ENCODE data around the gene LRRC73. TPM values are rescaled to one million over a fixed set of nuclear protein-coding genes. Genes with fewer than 3 reads are reported as not detected.

Gene LRRC73
- total RNA-seq, 1 donor from 2014 or later, result 1.6 TPM

DNA sequence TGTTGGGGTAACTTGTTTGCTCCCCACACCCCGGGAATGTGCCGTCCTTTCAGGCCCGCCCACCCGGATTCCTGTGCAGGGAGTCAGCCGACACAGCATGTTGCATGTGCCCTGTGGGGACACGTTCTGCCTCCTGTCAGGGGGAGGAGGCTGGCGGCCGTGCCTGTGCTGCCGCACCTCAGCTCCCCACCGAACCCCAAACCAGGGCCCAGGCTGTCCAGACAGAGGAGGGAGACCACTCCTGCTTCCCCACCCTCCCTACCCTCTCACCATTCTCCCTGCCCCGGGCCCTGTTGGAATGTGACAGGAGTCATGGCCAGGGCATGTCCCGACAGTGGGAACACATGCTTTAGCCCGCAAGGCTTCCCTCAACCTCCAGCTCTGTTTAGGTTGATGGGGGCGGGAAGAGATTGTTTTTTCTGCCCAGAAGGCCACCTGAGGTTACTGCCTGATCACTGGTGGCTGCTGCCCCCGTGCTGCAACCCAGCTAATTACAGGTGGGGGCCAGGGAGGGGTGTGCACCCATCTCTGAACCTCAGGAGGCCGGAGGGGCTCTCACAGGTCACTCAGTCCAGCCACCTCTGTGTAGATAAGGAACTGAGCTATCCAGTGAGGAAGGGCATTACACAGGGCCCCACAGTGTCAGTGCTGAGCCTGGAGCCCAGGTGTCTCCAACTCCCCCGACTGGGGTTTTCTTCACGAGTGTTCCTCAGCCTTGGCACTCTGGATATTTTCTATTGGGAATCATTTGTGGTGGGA is 13.6 kb downstream of the LRRC73 start:
- ATAC-seq (no peak), DNase-seq (ENCODE audit: missing footprints) (no peak)
- intact Hi-C loops (cut with DNase I), result loop anchor here (2.0 kb wide), 1 partner anchor 42 kb away; the partner anchor contains the start of gene DLK2

DNA sequence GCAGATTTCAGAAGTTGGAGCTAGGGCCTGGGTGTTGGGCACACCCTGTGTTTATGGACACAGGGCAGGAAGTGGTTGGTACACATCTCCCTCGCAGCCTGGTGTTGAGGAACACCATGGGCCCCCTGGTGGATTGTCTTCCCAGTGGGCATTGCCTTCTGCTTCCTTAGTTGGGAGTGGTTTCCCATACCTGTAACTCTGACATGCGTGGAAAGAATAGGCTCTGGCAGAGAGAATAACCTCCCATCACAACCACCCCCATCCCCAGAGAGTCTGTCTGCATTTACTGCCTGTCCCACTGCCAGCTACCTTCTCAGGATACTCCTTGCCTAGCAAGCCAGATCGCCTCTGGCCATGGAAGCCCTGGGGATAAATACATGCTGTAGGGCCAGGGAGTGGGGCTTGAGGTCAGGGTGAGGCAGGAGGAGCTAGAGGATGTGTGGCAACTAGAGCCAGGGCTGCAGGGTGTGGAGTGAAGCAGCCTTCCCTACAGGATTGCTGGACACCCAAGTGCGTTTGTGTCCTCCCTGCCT is 14.7 kb downstream of the LRRC73 start:
- no peak for ATAC-seq
- no peak for DNase-seq (ENCODE audit: missing footprints)
- intact Hi-C loops (cut with DNase I), result loop anchor here (2.0 kb wide), 1 partner anchor 25 kb away; no protein-coding TSS in a partner anchor

DNA sequence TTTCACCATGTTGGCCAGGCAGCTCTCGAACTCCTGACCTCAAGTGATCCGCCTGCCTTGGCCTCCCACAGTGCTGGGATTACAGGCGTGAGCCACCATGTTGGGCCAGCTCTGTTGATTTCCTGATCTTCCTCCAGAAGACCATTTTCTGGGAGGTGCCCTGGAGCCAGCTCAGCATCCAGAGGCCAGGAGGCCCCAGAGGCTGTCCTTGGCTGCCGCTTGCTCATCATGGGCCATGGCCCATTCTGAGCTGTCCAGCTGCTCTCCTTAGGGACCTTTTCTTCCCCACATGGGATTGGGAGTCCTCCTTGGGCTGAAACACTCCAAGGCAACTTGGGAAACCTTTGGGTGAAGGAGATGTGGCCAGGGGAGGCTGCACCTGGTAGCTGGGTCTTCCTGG is 15.4 kb downstream of the LRRC73 start:
- ATAC-seq (no peak), DNase-seq (ENCODE audit: missing footprints) (no peak)
- intact Hi-C loops (cut with DNase I), result loop anchor here (2.0 kb wide), 1 partner anchor 24 kb away; no protein-coding TSS in a partner anchor

DNA sequence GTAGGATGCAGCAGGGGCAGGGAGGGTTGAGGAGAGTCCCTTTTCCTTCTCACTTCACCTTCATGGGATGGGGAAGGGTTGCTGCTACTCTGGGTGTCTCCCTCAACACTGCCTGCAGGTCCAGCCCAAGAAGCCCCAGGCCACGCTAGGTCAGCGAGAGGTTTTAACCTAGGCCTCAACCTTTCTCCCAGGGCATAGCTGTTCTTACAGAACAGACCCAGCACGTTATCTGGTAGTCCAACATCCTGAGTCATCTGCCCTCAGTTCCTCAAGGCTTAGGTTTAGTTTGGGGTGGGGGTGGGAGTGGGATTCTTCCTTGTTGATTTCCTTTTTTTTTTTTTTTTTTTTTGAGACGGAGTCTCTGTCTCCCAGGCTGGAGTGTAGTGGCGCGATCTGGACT is 15.8 kb downstream of the LRRC73 start:
- intact Hi-C loops (cut with DNase I), result loop anchor here (2.0 kb wide), 1 partner anchor 24 kb away; no protein-coding TSS in a partner anchor
- no peak for ATAC-seq
- no peak for DNase-seq (ENCODE audit: missing footprints)

DNA sequence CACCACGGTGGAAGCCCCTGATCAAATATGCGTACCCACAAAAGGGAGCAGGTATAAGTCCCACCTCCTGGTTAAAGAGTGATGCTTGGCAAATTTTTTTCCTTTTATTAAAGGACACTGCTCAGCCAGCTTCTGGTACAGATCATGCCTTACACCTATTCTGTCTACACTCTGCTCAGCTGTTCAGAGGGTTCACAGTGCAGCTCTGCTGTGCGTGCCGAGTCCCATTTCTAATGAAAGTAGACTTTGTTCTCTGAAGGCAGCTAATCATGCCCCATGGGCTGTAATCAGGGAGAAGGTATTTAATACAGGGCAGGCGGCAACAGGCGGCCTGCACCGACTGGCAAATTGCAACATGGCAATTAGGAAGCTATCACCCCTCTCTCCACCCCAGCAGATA is 16.3 kb downstream of the LRRC73 start:
- intact Hi-C loops (cut with DNase I), result loop anchor here (2.0 kb wide), 1 partner anchor 23 kb away; no protein-coding TSS in a partner anchor
- DNase-seq (ENCODE audit: missing footprints) (no peak), ATAC-seq (no peak)

DNA sequence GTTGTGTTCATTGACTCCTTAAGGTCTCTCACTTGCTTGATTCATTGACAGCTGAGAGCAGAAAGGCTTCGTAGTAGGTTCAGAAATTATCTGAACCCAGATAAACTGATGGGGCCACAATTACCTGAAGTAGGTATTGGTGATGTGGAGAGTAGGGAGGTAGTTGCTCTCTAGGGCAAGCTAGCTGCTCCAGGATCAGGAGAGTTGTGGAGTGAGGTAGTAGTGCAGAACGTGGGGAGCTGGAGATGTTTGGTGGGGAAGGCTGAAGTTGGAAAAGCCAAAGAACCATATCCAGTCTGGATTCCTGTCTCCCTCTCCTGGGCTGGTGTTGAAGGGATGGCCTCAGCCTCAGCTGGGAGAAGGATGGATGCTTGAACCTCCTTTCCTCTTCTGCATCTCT is 16.9 kb downstream of the LRRC73 start:
- ATAC-seq, result no peak
- intact Hi-C loops (cut with DNase I), result no loop called here
- DNase-seq (ENCODE audit: missing footprints), result no peak

DNA sequence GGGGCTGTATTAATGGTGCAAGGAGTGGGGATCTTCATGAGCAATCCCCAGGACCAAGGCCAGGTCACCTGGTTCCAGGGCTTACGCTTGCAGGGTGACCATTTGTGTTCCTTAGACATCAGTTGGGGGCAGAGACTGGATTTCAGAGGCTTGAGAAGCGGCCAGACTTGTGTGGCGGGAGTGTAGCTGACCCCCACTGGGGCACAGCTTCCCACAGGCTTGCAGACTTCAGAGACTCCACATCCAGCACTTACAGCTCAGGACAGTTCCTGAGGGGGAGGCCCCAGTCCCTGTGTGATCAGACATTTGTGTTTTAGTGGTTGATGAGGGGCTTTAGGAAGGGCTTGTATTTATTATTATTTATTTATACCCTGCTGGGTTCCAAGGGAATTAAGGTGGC is 17.5 kb downstream of the LRRC73 start:
- intact Hi-C loops (cut with DNase I), result no loop called here
- DNase-seq (ENCODE audit: missing footprints) (no peak), ATAC-seq (peak; percentile 18)

DNA sequence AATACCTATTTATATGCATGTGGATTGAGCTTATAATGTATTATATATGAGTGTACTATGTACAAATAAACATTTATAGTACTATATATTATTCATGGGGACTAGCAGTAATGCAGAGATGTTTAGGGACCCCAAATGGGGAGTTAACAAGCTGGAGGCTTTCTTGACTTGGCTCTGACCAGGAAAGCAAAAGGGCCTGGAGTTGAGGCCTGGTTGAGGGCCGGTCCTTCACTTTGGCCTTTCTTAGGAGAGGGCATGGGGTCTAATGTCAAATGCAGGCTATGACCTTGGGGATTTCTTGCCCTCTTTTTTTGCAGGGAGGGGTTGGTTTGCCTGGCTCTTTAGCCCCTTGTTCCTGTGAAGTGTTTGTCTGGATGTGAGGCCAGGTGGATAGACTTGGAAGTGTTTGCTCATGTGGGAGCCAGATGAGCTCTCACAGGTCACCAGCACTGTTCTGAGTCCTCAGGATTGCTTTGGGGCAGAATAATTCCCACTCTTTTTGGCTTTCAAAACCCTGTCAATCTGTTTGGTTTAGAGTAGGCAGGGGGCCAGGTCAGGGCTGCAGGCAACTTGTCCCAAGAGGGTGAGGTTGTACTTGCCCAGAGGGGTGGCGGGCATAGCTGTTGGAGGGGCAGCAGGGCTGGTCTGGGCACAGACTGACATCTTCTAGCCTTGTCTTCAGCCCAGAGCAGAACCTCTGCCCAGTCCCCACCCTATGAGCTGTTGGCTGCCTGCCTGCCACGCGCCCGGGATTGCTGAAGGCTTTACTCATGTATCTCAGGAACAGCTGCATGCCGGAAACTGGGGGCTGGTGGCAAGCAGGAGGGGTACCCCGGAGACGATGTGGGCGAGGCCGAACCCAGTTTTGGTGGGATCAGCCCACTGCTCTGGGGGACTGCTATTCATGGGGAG is 18.1 kb downstream of the LRRC73 start:
- DNase-seq (ENCODE audit: missing footprints), result peak; percentile 89
- ATAC-seq, result peak; percentile 81
- intact Hi-C loops (cut with DNase I), result no loop called here

DNA sequence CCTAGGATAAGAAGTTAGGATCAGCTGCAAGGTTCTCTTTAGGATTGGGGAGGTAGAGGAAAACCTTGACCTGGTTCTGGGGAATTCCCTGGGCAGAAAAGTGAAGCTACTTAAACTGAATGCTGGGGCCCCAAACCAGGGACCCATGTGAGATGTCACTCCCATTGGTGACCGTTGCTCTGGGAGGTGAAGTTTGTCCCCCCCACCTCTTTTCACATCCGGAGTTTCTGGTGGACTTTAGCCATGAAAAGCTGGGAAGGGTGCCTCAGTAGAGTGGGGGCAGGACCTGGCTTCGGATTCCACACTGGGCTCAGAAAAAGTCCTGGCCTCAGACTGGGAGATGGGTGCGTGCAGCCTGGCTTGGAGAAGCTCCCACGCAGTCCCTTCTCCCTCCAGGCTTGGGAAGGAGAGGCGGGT is 19.6 kb downstream of the LRRC73 start:
- DNase-seq (ENCODE audit: missing footprints), result no peak
- intact Hi-C loops (cut with DNase I), result no loop called here
- ATAC-seq, result no peak

DNA sequence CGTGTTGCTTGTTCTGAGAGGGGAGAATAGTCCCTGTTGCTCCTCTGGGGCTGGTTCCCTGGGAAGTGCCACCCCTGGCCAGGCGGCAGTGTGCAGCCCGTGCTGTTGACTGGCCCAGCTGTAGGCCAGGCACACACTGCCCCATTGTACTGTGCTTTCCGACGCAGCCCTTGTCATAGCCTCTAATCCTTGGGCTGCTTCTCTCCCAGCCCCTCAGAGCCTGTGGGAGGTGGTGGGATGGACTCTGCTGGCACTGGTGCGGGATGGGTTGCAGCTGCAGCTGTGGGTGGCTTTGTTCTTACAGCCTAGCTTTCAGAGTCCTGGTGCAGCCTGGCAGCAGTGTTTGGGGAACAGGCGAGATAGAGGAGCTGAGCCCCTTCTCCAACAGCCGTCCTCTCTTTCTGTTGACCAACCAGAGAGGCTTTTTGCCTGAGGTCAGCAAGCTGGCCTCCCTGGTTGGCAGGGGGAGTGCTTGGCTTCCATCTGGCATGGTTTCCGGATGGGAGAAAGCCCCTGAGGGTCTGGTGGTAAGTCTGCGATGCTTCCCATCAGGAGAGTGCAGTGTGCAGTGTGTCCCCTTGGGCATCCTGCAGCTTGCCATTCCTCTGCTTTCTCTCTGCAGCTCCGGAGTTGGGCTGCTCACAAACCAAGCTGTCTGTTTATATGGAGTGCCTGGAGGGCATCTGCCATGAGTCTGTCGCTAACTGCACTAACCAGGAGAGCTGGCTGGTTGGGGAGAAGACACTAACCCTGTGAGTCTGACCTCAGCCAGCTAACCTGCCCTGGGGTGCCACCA is 20.7 kb downstream of the LRRC73 start:
- DNase-seq (ENCODE audit: missing footprints) (no peak), ATAC-seq (peak; percentile 22)
- intact Hi-C loops (cut with DNase I), result no loop called here

DNA sequence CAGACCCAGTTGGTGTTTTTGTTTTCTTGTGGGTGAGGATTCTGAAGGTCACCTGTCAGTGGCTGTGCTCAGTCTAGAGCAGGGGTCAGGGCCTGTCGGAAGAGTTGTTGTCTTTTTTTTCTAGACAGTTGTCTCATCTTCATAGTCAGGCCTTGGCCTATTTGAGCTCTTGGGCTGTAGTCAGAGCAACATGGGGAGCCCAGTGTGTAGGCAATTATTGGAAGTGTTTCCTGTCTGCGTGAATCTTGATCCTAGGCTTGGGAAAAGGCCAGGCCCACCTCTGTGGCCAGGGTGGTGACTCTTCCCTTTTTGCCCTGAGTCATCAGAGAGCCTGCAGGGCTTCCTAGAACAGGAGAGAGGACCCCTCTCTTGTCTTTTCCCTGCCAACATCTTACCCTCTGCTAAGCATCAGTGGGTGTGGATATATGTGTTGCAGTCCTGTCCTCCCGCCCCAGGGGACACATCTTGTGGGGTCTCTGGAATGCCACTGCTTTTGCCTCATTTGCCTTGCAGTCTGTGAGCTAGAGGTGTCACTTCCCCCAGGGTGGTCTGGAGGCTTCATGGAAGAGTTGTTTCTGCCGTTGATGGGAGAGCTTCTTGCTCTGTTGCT is 21.4 kb downstream of the LRRC73 start:
- intact Hi-C loops (cut with DNase I), result no loop called here
- no peak for ATAC-seq
- DNase-seq (ENCODE audit: missing footprints), result no peak

DNA sequence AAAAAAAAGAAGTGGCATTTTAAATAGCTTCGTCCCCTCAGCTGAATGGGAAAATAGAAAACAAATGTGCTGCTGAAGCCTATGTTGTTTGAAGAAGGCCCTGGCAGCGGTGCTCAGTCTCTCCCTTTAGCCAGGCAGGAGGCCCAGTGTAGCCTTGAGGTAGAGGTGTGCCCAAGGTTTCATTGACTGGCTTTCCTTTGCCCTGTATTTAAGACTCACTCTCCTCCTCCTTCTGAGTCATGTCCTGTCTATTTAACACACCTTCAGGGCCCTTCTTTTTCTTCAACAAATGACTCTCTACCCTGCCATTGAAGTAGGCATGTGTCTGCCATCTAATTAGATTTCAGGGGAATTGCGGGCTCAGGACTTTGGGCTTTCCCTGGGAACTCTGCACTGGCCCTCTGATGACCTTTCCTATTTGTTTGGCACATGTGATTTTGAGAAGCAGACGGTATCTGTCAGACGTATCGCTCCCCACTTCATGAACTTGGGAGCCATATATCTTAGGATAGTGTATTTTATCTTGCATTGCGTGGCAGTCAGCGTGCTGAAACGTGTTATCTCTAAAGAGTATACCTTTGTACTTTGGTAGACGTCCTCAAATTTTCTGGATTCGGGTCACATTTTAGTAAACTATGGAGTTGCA is 28.4 kb downstream of the LRRC73 start:
- no peak for DNase-seq (ENCODE audit: missing footprints)
- intact Hi-C loops (cut with DNase I), result no loop called here
- no peak for ATAC-seq

DNA sequence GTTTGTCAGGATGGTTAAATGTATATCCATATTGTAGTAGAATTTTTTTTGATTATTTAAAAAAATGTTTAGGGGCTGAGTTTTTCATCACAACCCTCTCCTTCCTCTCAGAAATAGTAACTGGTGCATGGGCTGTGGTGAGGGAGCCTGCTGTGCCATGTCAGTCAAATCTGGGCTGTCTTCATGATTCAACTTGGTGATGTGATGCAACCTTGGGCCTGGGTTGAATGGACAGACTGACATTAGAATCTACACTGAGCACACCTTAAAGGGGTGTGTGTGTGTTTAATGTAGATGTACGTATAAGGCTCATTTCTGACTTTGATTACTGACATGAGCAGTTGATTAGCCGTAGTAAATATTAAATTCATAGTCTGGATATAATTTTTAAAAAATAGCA is 29.1 kb downstream of the LRRC73 start:
- DNase-seq (ENCODE audit: missing footprints) (no peak), ATAC-seq (no peak)
- intact Hi-C loops (cut with DNase I), result no loop called here

DNA sequence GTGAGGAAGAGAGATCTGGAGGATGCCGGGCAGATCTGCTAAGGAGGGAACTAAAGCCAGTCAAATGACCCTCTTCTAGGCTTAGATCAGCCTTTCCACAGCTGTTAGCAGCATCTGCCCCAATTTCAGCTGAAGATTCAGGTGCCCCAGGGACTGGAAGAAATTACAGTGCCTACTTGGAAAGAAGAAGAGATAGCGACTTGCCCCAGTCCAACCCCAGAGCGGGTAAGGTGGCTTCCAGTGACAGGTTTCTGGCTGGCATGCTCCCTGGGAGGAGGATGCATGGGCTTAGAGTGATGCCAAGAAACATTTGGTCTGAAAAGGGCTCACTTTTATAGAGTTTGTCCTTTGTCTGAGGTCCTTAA is 32.2 kb downstream of the LRRC73 start:
- intact Hi-C loops (cut with DNase I), result no loop called here
- no peak for DNase-seq (ENCODE audit: missing footprints)
- ATAC-seq, result no peak

DNA sequence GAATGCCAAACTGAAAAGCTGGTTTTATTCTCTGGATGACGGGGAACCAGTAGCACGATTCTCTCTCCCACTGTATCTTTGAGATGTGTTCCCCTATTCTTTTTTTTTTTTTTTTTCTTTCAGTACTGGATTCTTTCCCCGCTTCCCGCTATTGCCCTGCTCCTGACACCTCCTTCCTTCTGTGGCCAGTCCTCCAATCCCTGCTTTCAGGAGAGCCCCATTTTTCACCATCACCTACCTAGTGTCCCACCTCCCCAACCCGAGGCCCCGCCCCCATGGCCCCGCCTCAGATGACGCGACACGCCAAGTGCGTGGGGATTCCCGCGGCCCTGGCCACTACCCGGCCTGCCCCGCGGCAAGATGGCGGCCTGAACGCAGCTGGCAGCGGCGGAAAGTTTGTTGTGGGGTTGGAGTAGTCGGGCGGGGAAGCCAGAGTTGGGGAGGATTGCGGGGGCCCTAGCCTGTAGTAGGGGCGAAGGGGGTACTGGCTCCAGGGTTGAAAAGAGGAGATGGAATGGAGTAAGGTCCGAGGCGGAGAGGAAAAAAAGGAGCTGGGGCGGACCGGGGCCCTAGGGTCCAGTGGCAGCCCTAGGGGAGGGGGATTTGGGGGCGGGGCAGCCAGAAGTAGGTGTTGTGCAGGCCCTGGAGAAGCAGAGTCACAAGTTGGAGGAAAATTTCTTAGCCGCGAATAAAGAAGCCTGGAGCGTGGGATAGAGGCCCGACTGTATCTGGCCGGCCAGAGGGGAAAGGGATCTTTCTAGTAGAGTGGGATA is 32.7 kb downstream of the LRRC73 start, which contains the start of gene TJAP1:
Gene TJAP1 (plus strand): TSS at position 336 of the 773 bp plus-strand sequence. CDS start 21,432 bp downstream, outside the sequence.
- peak; percentile 97 for DNase-seq (ENCODE audit: missing footprints)
- intact Hi-C loops (cut with DNase I), result no loop called here
- peak; percentile 100 for ATAC-seq

DNA sequence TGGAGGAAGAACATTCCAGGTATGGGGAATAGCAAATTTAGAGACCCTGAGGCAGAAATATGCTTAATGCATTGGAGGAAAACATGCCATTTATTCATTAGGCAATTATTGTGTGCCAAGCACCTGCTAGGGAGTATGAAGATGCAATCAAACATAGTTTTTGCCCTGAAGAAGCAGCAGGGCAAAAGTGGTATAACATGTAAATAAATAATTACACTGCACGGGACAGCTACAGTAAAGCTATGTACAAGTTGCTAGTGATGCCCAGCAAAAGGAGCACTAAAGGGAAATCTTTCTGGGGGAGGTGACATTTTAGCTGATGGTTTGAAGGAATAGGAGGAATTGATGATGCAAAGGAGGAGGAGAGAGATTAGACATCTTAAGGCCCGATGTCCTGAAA is 33.4 kb downstream of the LRRC73 start:
- no peak for ATAC-seq
- DNase-seq (ENCODE audit: missing footprints), result no peak
- intact Hi-C loops (cut with DNase I), result no loop called here

DNA sequence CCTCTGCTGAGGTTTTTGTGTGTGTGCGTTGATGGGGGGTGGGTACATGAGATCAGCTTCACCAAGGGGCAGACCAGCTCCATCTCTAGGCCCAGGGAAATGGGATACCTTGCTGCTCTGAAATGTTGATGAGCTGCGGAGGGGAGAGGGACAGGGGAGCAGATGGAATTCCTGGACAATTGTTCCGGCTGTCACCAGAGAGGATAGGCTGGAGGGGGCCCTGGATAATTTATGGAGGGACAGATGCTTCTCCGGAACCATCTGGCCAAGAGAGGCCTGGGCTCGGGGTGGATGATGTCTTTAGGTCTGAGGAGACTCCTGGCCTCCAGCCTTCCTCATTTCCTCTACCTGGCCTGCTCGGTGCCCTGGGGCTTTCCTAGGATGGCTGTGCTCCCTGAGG is 34.6 kb downstream of the LRRC73 start:
- intact Hi-C loops (cut with DNase I), result no loop called here
- ATAC-seq (no peak), DNase-seq (ENCODE audit: missing footprints) (no peak)
